ENCODE data around the gene OR1E2. TPM values are rescaled to one million over a fixed set of nuclear protein-coding genes. Genes with fewer than 3 reads are reported as not detected.
"Not testable (repeated sequence)": the region's sequence is repeated elsewhere in the genome, so short reads cannot be mapped to it uniquely, and the experiment has no call there.

Gene OR1E2
- total RNA-seq: not detected
- long read RNA-seq: 0 reads

GRCh38 chr17:3433741-3434140 lies at the start of gene OR1E2:
TSS of gene OR1E2 (minus strand) at chr17:3433841. CDS start at chr17:3433841, 0 bp downstream.
- intact Hi-C loops (cut with DNase I): no loop called here
- no peak for DNase-seq (ENCODE audit: missing footprints)
- ATAC-seq: no peak

GRCh38 chr17:3482852-3483251 lies 49.2 kb upstream of the OR1E2 start:
- intact Hi-C loops (cut with DNase I): no loop called here
- DNase-seq (ENCODE audit: missing footprints) (no peak), ATAC-seq (no peak)

- DNase-seq (ENCODE audit: missing footprints) (no peak), ATAC-seq (no peak)
- intact Hi-C loops (cut with DNase I): no loop called here
Measured at GRCh38 chr17:3479988-3480387, 46.3 kb upstream of the OR1E2 start.

GRCh38 chr17:3475812-3476610 lies 42.4 kb upstream of the OR1E2 start, which contains the start of gene ASPA:
TSS of gene ASPA (plus strand) at chr17:3475997. CDS start at chr17:3476160, 163 bp downstream.
- intact Hi-C loops (cut with DNase I): no loop called here
- no peak for DNase-seq (ENCODE audit: missing footprints)
- ATAC-seq: peak; percentile 64

GRCh38 chr17:3475251-3475685 lies 41.6 kb upstream of the OR1E2 start:
- ATAC-seq: no peak
- DNase-seq (ENCODE audit: missing footprints): no peak
- intact Hi-C loops (cut with DNase I): no loop called here

GRCh38 chr17:3474212-3474611 lies 40.6 kb upstream of the OR1E2 start:
- no peak for DNase-seq (ENCODE audit: missing footprints)
- ATAC-seq: no peak
- intact Hi-C loops (cut with DNase I): no loop called here

GRCh38 chr17:3472137-3472536 lies 38.5 kb upstream of the OR1E2 start:
- ATAC-seq (no peak), DNase-seq (ENCODE audit: missing footprints) (no peak)
- intact Hi-C loops (cut with DNase I): no loop called here

GRCh38 chr17:3471599-3471998 lies 38.0 kb upstream of the OR1E2 start, which contains the start of gene SPATA22:
TSS of gene SPATA22 (minus strand) at chr17:3471819. CDS start at chr17:3469325, 2,494 bp downstream.
- intact Hi-C loops (cut with DNase I): no loop called here
- DNase-seq (ENCODE audit: missing footprints) (no peak), ATAC-seq (no peak)

GRCh38 chr17:3469529-3469928 lies 35.9 kb upstream of the OR1E2 start:
- intact Hi-C loops (cut with DNase I): no loop called here
- no peak for DNase-seq (ENCODE audit: missing footprints)
- no peak for ATAC-seq

GRCh38 chr17:3466355-3466754 lies 32.7 kb upstream of the OR1E2 start:
- DNase-seq (ENCODE audit: missing footprints); intact Hi-C loops (cut with DNase I); ATAC-seq: not testable (repeated sequence)

- no peak for ATAC-seq
- intact Hi-C loops (cut with DNase I): no loop called here
Measured at GRCh38 chr17:3448059-3448665, 14.5 kb upstream of the OR1E2 start.

GRCh38 chr17:3447625-3448024 lies 14.0 kb upstream of the OR1E2 start:
- ATAC-seq: no peak
- intact Hi-C loops (cut with DNase I): no loop called here
- DNase-seq (ENCODE audit: missing footprints): no peak

More at GRCh38 chr17:3448059-3448665, 14.5 kb upstream of the OR1E2 start:
- DNase-seq (ENCODE audit: missing footprints): no peak

GRCh38 chr17:3440451-3440850 lies 6.8 kb upstream of the OR1E2 start:
- intact Hi-C loops (cut with DNase I): no loop called here
- ATAC-seq: no peak
- no peak for DNase-seq (ENCODE audit: missing footprints)

- DNase-seq (ENCODE audit: missing footprints): no peak
- intact Hi-C loops (cut with DNase I): no loop called here
- ATAC-seq: no peak
Measured at GRCh38 chr17:3438368-3438767, 4.7 kb upstream of the OR1E2 start.

GRCh38 chr17:3433215-3433614 lies 426 bp downstream of the OR1E2 start:
- ATAC-seq; DNase-seq (ENCODE audit: missing footprints); intact Hi-C loops (cut with DNase I): not testable (repeated sequence)

GRCh38 chr17:3418222-3418621 lies 15.4 kb downstream of the OR1E2 start:
- ATAC-seq (no peak), DNase-seq (ENCODE audit: missing footprints) (no peak)
- intact Hi-C loops (cut with DNase I): no loop called here

GRCh38 chr17:3415610-3416009 lies 18.0 kb downstream of the OR1E2 start:
- DNase-seq (ENCODE audit: missing footprints): no peak
- intact Hi-C loops (cut with DNase I): no loop called here
- no peak for ATAC-seq

GRCh38 chr17:3412216-3412615 lies 21.4 kb downstream of the OR1E2 start:
- DNase-seq (ENCODE audit: missing footprints); ATAC-seq; intact Hi-C loops (cut with DNase I): not testable (repeated sequence)

GRCh38 chr17:3411070-3411469 lies 22.6 kb downstream of the OR1E2 start, which contains the start of gene OR3A3:
TSS of gene OR3A3 (plus strand) at chr17:3411370.
- no peak for DNase-seq (ENCODE audit: missing footprints)
- intact Hi-C loops (cut with DNase I): no loop called here
- ATAC-seq: no peak

GRCh38 chr17:3403856-3404255 lies 29.8 kb downstream of the OR1E2 start:
- ATAC-seq; intact Hi-C loops (cut with DNase I); DNase-seq (ENCODE audit: missing footprints): not testable (repeated sequence)

Measured in Right ventricle myocardium inferior (tissue), 1 donor.